Neural progenitor cell (in vitro differentiated cells): ENCODE measurements around the gene CTNNA3. TPM values are rescaled to one million over a fixed set of nuclear protein-coding genes. Genes with fewer than 3 reads are reported as not detected.

Experiments
- DNase-seq: peaks from one replicate; pipeline ENCODE4 v3.0.0-alpha.2; 2016; ENCODE audit warnings: low spot score
- H2AFZ ChIP-seq: fragments of 200-600 bp; sonication (generic); replicated peaks from 2 replicates; pipeline ENCODE4 v1.6.1; 2016; ENCODE audit warnings: antibody characterized with exemption
- H3F3A ChIP-seq: fragments of 200-600 bp; sonication (generic); 2 replicates; pipeline ENCODE4 v1.6.1; 2016; ENCODE audit warnings: antibody characterized with exemption, low read depth
- H3K27ac ChIP-seq: fragments of 200-600 bp; sonication (generic); 2 replicates; pipeline ENCODE4 v1.5.1; 2016; ENCODE audit warnings: mild to moderate bottlenecking
- H3K27me3 ChIP-seq: fragments of 200-600 bp; sonication (generic); 2 replicates; pipeline ENCODE4 v1.6.1; 2016; ENCODE audit warnings: mild to moderate bottlenecking, moderate library complexity
- H3K36me3 ChIP-seq: fragments of 200-600 bp; sonication (generic); 2 replicates; pipeline ENCODE4 v1.5.1; 2016
- H3K4me1 ChIP-seq: fragments of 200-600 bp; sonication (generic); 2 replicates; pipeline ENCODE4 v1.6.1; 2016; ENCODE audit warnings: mixed run types
- H3K4me2 ChIP-seq: fragments of 200-600 bp; sonication (generic); 2 replicates; pipeline ENCODE4 v1.6.1; 2016
- H3K4me3 ChIP-seq: fragments of 200-600 bp; sonication (generic); 2 replicates; pipeline ENCODE4 v1.5.1; 2016
- H3K79me2 ChIP-seq: fragments of 200-600 bp; sonication (generic); 2 replicates; pipeline ENCODE4 v1.6.1; 2016; ENCODE audit warnings: low read depth
- H3K9ac ChIP-seq: fragments of 200-600 bp; sonication (generic); 2 replicates; pipeline ENCODE4 v1.6.1; 2016
- H3K9me3 ChIP-seq: fragments of 200-600 bp; sonication (generic); 2 replicates; pipeline ENCODE4 v1.5.1; 2016; ENCODE audit warnings: low read depth
- H4K20me1 ChIP-seq: fragments of 200-600 bp; sonication (generic); 2 replicates; pipeline ENCODE4 v1.6.1; 2016; ENCODE audit warnings: low read depth
- H3K27ac Mint-ChIP-seq: 3 replicates; pipeline ENCODE4 v1.8.0; 2021; ENCODE audit warnings: mixed read lengths
- H3K27me3 Mint-ChIP-seq: 2 replicates; pipeline ENCODE4 v1.8.0; 2022; ENCODE audit warnings: low read depth, mild to moderate bottlenecking, inconsistent platforms, moderate library complexity, mixed read lengths; ENCODE audit not compliant: insufficient read depth
- H3K36me3 Mint-ChIP-seq: 3 replicates; pipeline ENCODE4 v1.8.0; 2021; ENCODE audit warnings: mixed read lengths
- H3K4me1 Mint-ChIP-seq: 3 replicates; pipeline ENCODE4 v1.8.0; 2021; ENCODE audit warnings: mixed read lengths
- H3K4me3 Mint-ChIP-seq: 3 replicates; pipeline ENCODE4 v1.8.0; 2021; ENCODE audit warnings: mild to moderate bottlenecking, moderate library complexity, mixed read lengths
- H3K9me3 Mint-ChIP-seq: 3 replicates; pipeline ENCODE4 v1.8.0; 2020; ENCODE audit warnings: mixed read lengths
- CTCF ChIP-seq: fragments of 200-600 bp; sonication (generic); IDR thresholded peaks from 2 replicates; pipeline ENCODE4 v1.5.1; 2017; ENCODE audit warnings: antibody characterized with exemption, mild to moderate bottlenecking
- EZH2 ChIP-seq: fragments of 200-600 bp; sonication (generic); IDR thresholded peaks from 2 replicates; pipeline ENCODE4 v1.6.1; 2017; ENCODE audit warnings: antibody characterized with exemption, mild to moderate bottlenecking, moderate library complexity
- EZH2phosphoT487 ChIP-seq: fragments of 200-600 bp; sonication (generic); IDR thresholded peaks from 2 replicates; pipeline ENCODE4 v1.6.1; 2017; ENCODE audit warnings: antibody characterized with exemption
- total RNA-seq: library from RNA; depleted of rRNA; stranded (reverse); fragments of >200 nt; gene quantifications from 2 replicates; pipeline ENCODE4 v1.2.3, GENCODE V29; 2015; ENCODE audit warnings: low replicate concordance

Gene CTNNA3
- total RNA-seq, 1 donor from 2014 or later = 12.9 TPM

- Mint-ChIP-seq H3K4me3 (no peak overlapping the region), H3K4me1 (no peaks in the 10 kb centered on the region), H3K36me3 (no peaks in the 10 kb centered on the region), H3K9me3 (no peaks in the 10 kb centered on the region), H3K27ac (no peak overlapping the region), H3K27me3 (peaks cover 2% of the 10 kb centered on the region)
- Histone ChIP-seq H3K36me3 (no peaks in the 10 kb centered on the region), H3K4me1 (no peaks in the 10 kb centered on the region), H3K9me3 (no peaks in the 10 kb centered on the region), H4K20me1 (no peaks in the 10 kb centered on the region), H3F3A (no peaks in the 10 kb centered on the region), H3K4me2 (no peak overlapping the region), H3K4me3 (no peak overlapping the region), H3K79me2 (no peaks in the 10 kb centered on the region), H2AFZ (no peak overlapping the region), H3K27me3 (no peaks in the 10 kb centered on the region), H3K9ac (no peak overlapping the region), H3K27ac (no peak overlapping the region)
- TF ChIP-seq CTCF (no peak), EZH2 (no peak), EZH2phosphoT487 (no peak)
- no peak for DNase-seq
These were observed 1552.0 kb downstream of the CTNNA3 start for GRCh38 chr10:66144016-66144415.

GRCh38 chr10:66102756-66103155, 1593.2 kb downstream of the CTNNA3 start:
- H3K27me3 ChIP-seq = no peaks in the 10 kb centered on the region
- Mint-ChIP-seq H3K27me3 (no peaks in the 10 kb centered on the region), H3K27ac (no peak overlapping the region), H3K9me3 (no peaks in the 10 kb centered on the region), H3K36me3 (no peaks in the 10 kb centered on the region), H3K4me3 (no peak overlapping the region), H3K4me1 (no peaks in the 10 kb centered on the region)
- H3K36me3 ChIP-seq = no peaks in the 10 kb centered on the region
- TF ChIP-seq CTCF = no peak
- TF ChIP-seq EZH2phosphoT487 = no peak
- no peak for TF ChIP-seq EZH2
- H2AFZ ChIP-seq = no peak overlapping the region
- no peak overlapping the region for H3K4me2 ChIP-seq
- no peak overlapping the region for H3K9ac ChIP-seq
- no peak overlapping the region for H3K27ac ChIP-seq
- no peak overlapping the region for H3K4me3 ChIP-seq
- H3F3A ChIP-seq = no peaks in the 10 kb centered on the region
- DNase-seq = no peak
- no peaks in the 10 kb centered on the region for H3K9me3 ChIP-seq
- no peaks in the 10 kb centered on the region for H3K79me2 ChIP-seq
- no peaks in the 10 kb centered on the region for H3K4me1 ChIP-seq
- H4K20me1 ChIP-seq = no peaks in the 10 kb centered on the region

- Mint-ChIP-seq H3K4me1 (peaks cover 4% of the 10 kb centered on the region), H3K9me3 (no peaks in the 10 kb centered on the region), H3K36me3 (no peaks in the 10 kb centered on the region), H3K27ac (no peak overlapping the region), H3K27me3 (no peaks in the 10 kb centered on the region), H3K4me3 (no peak overlapping the region)
- Histone ChIP-seq H3K36me3 (no peaks in the 10 kb centered on the region), H3K4me3 (no peak overlapping the region), H3K9ac (no peak overlapping the region), H3K4me2 (no peak overlapping the region), H2AFZ (no peak overlapping the region), H3K9me3 (no peaks in the 10 kb centered on the region), H3F3A (no peaks in the 10 kb centered on the region), H3K79me2 (no peaks in the 10 kb centered on the region), H3K4me1 (no peaks in the 10 kb centered on the region), H4K20me1 (no peaks in the 10 kb centered on the region), H3K27ac (no peak overlapping the region), H3K27me3 (no peaks in the 10 kb centered on the region)
- DNase-seq = no peak
- no peak for TF ChIP-seq EZH2phosphoT487
- TF ChIP-seq CTCF = no peak
- TF ChIP-seq EZH2 = no peak
These were observed 1597.2 kb downstream of the CTNNA3 start for GRCh38 chr10:66098595-66099480.
